ENCODE data around the gene ARG1.

- TF ChIP-seq POLR2AphosphoS2 (conservative IDR thresholded peaks at IDR 0.05; ENCODE audit: low read length) = no peak
- no peak for TF ChIP-seq EHMT2 (IDR thresholded peaks at IDR 0.05; ENCODE audit: low read depth)
- no peak for TF ChIP-seq REST (IDR thresholded peaks at IDR 0.05)
- TF ChIP-seq CTCF (IDR thresholded peaks at IDR 0.05) = no peak
Observed at GRCh38 chr6:131572686-131573415, at the start of gene ARG1.

Data from A549 (cell line).